K562 (cell line): ENCODE data around the gene CAPN8. TPM values are rescaled to one million over a fixed set of nuclear protein-coding genes. Genes with fewer than 3 reads are reported as not detected.

ENCODE experiments used
- ATAC-seq: fragments of 200-7000 bp; cut with Tn5 transposase; 3 replicates; pipeline ENCODE4 v1.9.1; 2020; ENCODE audit warnings: moderate library complexity
- BruUV-seq: library from RNA; stranded (reverse); fragments of 400-500 nt; replicated peaks from 2 replicates; lab custom pipeline; 2021; lab: Mats Ljungman, UMichigan
- CTCF ChIA-PET: fragments of 300-600 bp; formaldehyde crosslinking; extraction: SDS; loops from one replicate; lab custom pipeline; 2021; ENCODE audit warnings: low intra/inter-chr PET ratio; lab: Yijun Ruan, JAX
- POLR2A ChIA-PET: fragments of 300-600, 350-650 bp; sonication (Branson Sonifier 250); formaldehyde crosslinking; extraction: SDS; loops from one replicate; lab custom pipeline; 2021; ENCODE audit warnings: antibody characterized with exemption, inconsistent platforms; lab: Yijun Ruan, JAX
- DNase-seq, 4 experiments: peaks; one replicate each; pipeline versions ENCODE4 v3.0.0 to v3.0.0-alpha.2; 2011 to 2018; ENCODE audit warnings: low spot score in 3 of 4, mixed read lengths in 3 of 4; ENCODE audit errors: extremely low read depth in 1 of 4
- FAIRE-seq: peaks from 2 replicates; lab custom pipeline; 2011; peaks lifted over from hg19 to GRCh38; lab: Jason Lieb, UNC
- H2AFZ ChIP-seq: 2 replicates; pipeline ENCODE4 v1.6.0; 2011; ENCODE audit warnings: low read depth, low read length, control low read depth, inconsistent platforms
- H3K27ac ChIP-seq: fragments of 200-600 bp; 3 replicates; pipeline ENCODE4 v1.8.0; 2011; ENCODE audit warnings: low read depth, mild to moderate bottlenecking, control low read depth, inconsistent platforms, low read length, moderate library complexity, mixed read lengths; ENCODE audit errors: extremely low read depth
- H3K27me3 ChIP-seq, 2 experiments: fragments of 300-600 bp in 1 of 2; 2 replicates in 1 of 2; 3 replicates in 1 of 2; pipeline versions ENCODE4 v1.6.0 to v1.8.0; 2011; ENCODE audit warnings: inconsistent platforms in 2 of 2, low read length in 2 of 2, mild to moderate bottlenecking in 1 of 2, mixed read lengths in 1 of 2, moderate library complexity in 1 of 2; ENCODE audit not compliant: control insufficient read depth in 2 of 2, insufficient read depth in 2 of 2
- H3K36me3 ChIP-seq: fragments of 300-600 bp; 3 replicates; pipeline ENCODE4 v1.8.0; 2011; ENCODE audit warnings: mild to moderate bottlenecking, low read length, inconsistent platforms; ENCODE audit not compliant: control insufficient read depth, insufficient read depth
- H3K4me1 ChIP-seq, 2 experiments: fragments of 200-600 bp in 1 of 2; replicated peaks in 1 of 2; 2 replicates in 1 of 2; 3 replicates in 1 of 2; pipeline versions ENCODE4 v1.5.1 to v1.8.0; 2011; ENCODE audit warnings: inconsistent platforms in 2 of 2, low read length in 2 of 2, mild to moderate bottlenecking in 1 of 2, mixed read lengths in 1 of 2, moderate library complexity in 1 of 2; ENCODE audit not compliant: control insufficient read depth in 2 of 2, insufficient read depth in 2 of 2
- H3K4me2 ChIP-seq: 2 replicates; pipeline ENCODE4 v1.6.1; 2011; ENCODE audit warnings: low read length, control low read depth, inconsistent platforms, mixed read lengths; ENCODE audit not compliant: insufficient read depth
- H3K4me3 ChIP-seq: fragments of 200-600 bp; sonication (generic), shearing (Covaris generic); 2 replicates; pipeline ENCODE4 v1.5.1; 2016; ENCODE audit warnings: control low read depth, inconsistent platforms
- H3K79me2 ChIP-seq: fragments of 200-600 bp; 3 replicates; pipeline ENCODE4 v1.8.0; 2011; ENCODE audit warnings: low read length, inconsistent platforms; ENCODE audit not compliant: control insufficient read depth, insufficient read depth
- H3K9ac ChIP-seq, 2 experiments: 2 replicates each; pipeline versions ENCODE4 v1.6.0 to v1.6.1; 2011; ENCODE audit warnings: low read depth in 2 of 2, low read length in 2 of 2, control low read depth in 1 of 2, inconsistent platforms in 1 of 2, mild to moderate bottlenecking in 1 of 2, mixed read lengths in 1 of 2; ENCODE audit not compliant: insufficient read depth in 1 of 2
- H3K9me1 ChIP-seq: one replicate; pipeline ENCODE4 v1.6.0; 2011; ENCODE audit warnings: inconsistent platforms, mild to moderate bottlenecking, low read length, moderate library complexity; ENCODE audit not compliant: control insufficient read depth, insufficient read depth
- H3K9me3 ChIP-seq: replicated peaks from 2 replicates; pipeline ENCODE4 v1.5.1; 2011; ENCODE audit warnings: low read depth, low read length, inconsistent platforms; ENCODE audit not compliant: control insufficient read depth, insufficient read depth
- H4K20me1 ChIP-seq: replicated peaks from 2 replicates; pipeline ENCODE4 v1.6.1; 2011; ENCODE audit warnings: low read length, inconsistent platforms, mixed read lengths; ENCODE audit not compliant: control insufficient read depth, insufficient read depth
- RAD21 ChIP-seq, 2 experiments: fragments of 250-450 bp in 1 of 2; fragments of 450-650 bp in 1 of 2; sonication (Bioruptor Pico) in 1 of 2; formaldehyde crosslinking in 1 of 2; IDR thresholded peaks in 1 of 2; conservative IDR thresholded peaks in 1 of 2; 2 replicates each; pipeline versions ENCODE4 v1.4.0 to v1.8.0; 2020 to 2022; ENCODE audit warnings: mild to moderate bottlenecking in 2 of 2, moderate library complexity in 1 of 2
- RB1 ChIP-seq: fragments of 450-650 bp; IDR thresholded peaks from 2 replicates; pipeline ENCODE4 v1.6.1; 2017; ENCODE audit warnings: low read depth, mild to moderate bottlenecking
- ZNF589 ChIP-seq: fragments of 200-800 bp; sonication (Bioruptor generic); IDR thresholded peaks from 2 replicates; pipeline ENCODE4 v1.6.1; 2016; ENCODE audit warnings: low read depth, missing genetic modification characterization, missing compliant biosample characterization
- whole genome bisulfite sequencing: fragments of 100-300 bp; shearing (Covaris generic); methylation state at CpG from one replicate; pipeline ENCODE4 v1.1.6; 2016; ENCODE audit warnings: low coverage, mixed read lengths; ENCODE audit not compliant: insufficient coverage; ENCODE audit errors: missing lambda C conversion rate; 5-methylcytosine and 5-hydroxymethylcytosine counted together
- in situ Hi-C: fragments of 300-500 bp; cut with MboI; formaldehyde crosslinking; loops from 4 replicates; pipeline ENCODE4 v1.15.0; 2018; ENCODE audit warnings: inconsistent platforms, mixed read lengths
- intact Hi-C: fragments of 100-400 bp; cut with micrococcal nuclease; formaldehyde crosslinking; loops from 2 replicates; pipeline ENCODE4 v1.14.2; 2022
- polyA plus RNA-seq, 8 experiments: library from polyadenylated mRNA; depleted of rRNA in 4 of 8; stranded (reverse) in 5 of 8; unstranded in 3 of 8; fragments of >200 nt; fragmentation: Nextera tagmentation in 2 of 8; fragmentation: Illumina TruSeq in 1 of 8; extraction: Ambion mirVana in 2 of 8; extraction: Trizol in 1 of 8; gene quantifications; 2 replicates each; pipeline versions ENCODE4 v1.2.1 to v1.2.3, GENCODE V29; 2011 to 2014; ENCODE audit warnings: inconsistent platforms in 1 of 8, missing spikeins in 1 of 8
- total RNA-seq, 7 experiments: library from RNA; depleted of rRNA in 6 of 7; stranded (reverse); fragments of >200 nt in 6 of 7; fragmentation: Illumina TruSeq in 2 of 7; extraction: Trizol in 2 of 7; gene quantifications; 2 replicates each; pipeline versions ENCODE4 v1.2.1 to v1.2.3, GENCODE V29; 2011 to 2021; ENCODE audit warnings: low replicate concordance in 1 of 7
- TF ChIP-seq, protein P1 (sequence below): IDR thresholded peaks from 2 replicates; pipeline ENCODE4 v1.6.1; 2011; ENCODE audit warnings: borderline replicate concordance, low read depth, mild to moderate bottlenecking, moderate library complexity, low read length; ENCODE audit not compliant: insufficient read depth, poor library complexity, severe bottlenecking
- TF ChIP-seq, protein P2 (sequence below), 3 experiments: IDR thresholded peaks in 2 of 3; conservative IDR thresholded peaks in 1 of 3; 2 replicates each; pipeline ENCODE4 v1.5.1; 2011 to 2012; ENCODE audit warnings: low read length in 3 of 3, mild to moderate bottlenecking in 3 of 3, control low read depth in 2 of 3, improper control_type of control experiment in 1 of 3, inconsistent platforms in 1 of 3, low read depth in 1 of 3, mixed read lengths in 1 of 3, moderate library complexity in 1 of 3; ENCODE audit not compliant: insufficient read depth in 2 of 3
- TF ChIP-seq, protein P3 (sequence below): sonication (generic); IDR thresholded peaks from 2 replicates; pipeline ENCODE4 v1.6.1; 2016

The CAPN8 gene
- total and polyA plus RNA-seq, 9 of the 15 experiments (the other 6 are each of a cell fraction or from before 2014, with no cell fraction given): 0.06 TPM; not detected in 8

DNA sequence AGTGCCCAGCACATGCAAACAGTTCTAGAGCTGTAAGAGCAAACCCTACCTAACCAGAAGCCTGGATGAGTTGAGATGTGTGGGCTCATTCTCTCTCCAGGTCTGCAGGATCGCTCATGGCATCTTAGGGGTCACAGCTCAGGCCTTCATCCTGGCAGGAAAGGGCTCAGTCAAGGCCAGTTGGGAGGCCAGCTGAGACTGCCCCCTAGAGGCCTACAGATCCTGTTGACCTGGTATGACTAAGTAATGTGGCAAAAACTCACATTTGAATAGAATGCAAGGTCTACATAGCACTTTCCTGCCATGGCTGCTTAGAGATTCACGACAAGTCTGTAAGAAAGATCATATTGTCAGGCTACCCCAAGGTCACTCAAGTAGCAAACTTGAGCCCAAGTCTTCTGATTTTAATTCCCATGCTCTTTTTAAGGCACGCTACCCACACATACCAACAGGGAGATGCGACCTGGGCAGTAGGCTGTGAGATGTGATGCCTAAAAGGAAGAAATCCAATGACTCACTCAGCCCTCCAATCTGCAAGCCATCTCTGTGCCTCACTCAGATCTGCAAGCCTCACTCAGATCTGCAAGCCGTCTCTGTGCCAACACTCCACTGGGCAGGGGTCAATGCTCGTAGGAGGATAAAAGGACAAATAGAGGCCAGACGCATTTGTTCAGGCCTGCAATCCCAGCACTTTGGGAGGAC lies 5.1 kb upstream of the CAPN8 start:
- H3K4me3 ChIP-seq: no peak overlapping the region
- intact Hi-C loops: loop anchor here (1.0 kb wide), 1 partner anchor 495 kb away; no protein-coding TSS in a partner anchor
- no peaks in the 10 kb centered on the region for H3K79me2 ChIP-seq
- no peak overlapping the region for H3K4me2 ChIP-seq
- FAIRE-seq: peak; percentile 82
- CTCF ChIA-PET: interaction anchor here (0.6 kb wide), 1 partner anchor 527 kb away, joined by 3 read pairs; no protein-coding TSS in a partner anchor
- no peaks in the 10 kb centered on the region for H3K9me1 ChIP-seq
- WGBS: 2% methylated on average over 7 of the region's 7 CpGs
- no peaks in the 10 kb centered on the region for H3K36me3 ChIP-seq
- H4K20me1 ChIP-seq: no peaks in the 10 kb centered on the region
- no peaks in the 10 kb centered on the region for H3K4me1 ChIP-seq
- in situ Hi-C loops: loop anchor here (25.0 kb wide), 1 partner anchor 883 kb away; no protein-coding TSS in a partner anchor
- POLR2A ChIA-PET: no interaction called here
- H2AFZ ChIP-seq: no peak overlapping the region
- no TSS peak for BruUV-seq
- DNase-seq: peak; percentile 62 to 67 (median 65)
- peaks cover 0 to 31% of the 10 kb centered on the region in 2 experiments; a peak in 3 of 5 replicates for H3K27me3 ChIP-seq
- H3K9me3 ChIP-seq: no peaks in the 10 kb centered on the region
- no peak overlapping the region for H3K9ac ChIP-seq
- peak; percentile 97 for ATAC-seq
- no peak overlapping the region for H3K27ac ChIP-seq
- TF ChIP-seq RAD21 (CRISPR knock-in tag; conservative IDR thresholded peaks at IDR 0.05 in 1 of 2, IDR thresholded peaks at IDR 0.05 in 1 of 2) (peak; percentile 39 to 74), ZNF589 (CRISPR knock-in tag) (no peak), RB1 (peak; percentile 50; the same call in 1 of the 2 replicates)
- TF ChIP-seq, protein P1, sequence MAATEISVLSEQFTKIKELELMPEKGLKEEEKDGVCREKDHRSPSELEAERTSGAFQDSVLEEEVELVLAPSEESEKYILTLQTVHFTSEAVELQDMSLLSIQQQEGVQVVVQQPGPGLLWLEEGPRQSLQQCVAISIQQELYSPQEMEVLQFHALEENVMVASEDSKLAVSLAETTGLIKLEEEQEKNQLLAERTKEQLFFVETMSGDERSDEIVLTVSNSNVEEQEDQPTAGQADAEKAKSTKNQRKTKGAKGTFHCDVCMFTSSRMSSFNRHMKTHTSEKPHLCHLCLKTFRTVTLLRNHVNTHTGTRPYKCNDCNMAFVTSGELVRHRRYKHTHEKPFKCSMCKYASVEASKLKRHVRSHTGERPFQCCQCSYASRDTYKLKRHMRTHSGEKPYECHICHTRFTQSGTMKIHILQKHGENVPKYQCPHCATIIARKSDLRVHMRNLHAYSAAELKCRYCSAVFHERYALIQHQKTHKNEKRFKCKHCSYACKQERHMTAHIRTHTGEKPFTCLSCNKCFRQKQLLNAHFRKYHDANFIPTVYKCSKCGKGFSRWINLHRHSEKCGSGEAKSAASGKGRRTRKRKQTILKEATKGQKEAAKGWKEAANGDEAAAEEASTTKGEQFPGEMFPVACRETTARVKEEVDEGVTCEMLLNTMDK: peak; percentile 51
- TF ChIP-seq, protein P2, sequence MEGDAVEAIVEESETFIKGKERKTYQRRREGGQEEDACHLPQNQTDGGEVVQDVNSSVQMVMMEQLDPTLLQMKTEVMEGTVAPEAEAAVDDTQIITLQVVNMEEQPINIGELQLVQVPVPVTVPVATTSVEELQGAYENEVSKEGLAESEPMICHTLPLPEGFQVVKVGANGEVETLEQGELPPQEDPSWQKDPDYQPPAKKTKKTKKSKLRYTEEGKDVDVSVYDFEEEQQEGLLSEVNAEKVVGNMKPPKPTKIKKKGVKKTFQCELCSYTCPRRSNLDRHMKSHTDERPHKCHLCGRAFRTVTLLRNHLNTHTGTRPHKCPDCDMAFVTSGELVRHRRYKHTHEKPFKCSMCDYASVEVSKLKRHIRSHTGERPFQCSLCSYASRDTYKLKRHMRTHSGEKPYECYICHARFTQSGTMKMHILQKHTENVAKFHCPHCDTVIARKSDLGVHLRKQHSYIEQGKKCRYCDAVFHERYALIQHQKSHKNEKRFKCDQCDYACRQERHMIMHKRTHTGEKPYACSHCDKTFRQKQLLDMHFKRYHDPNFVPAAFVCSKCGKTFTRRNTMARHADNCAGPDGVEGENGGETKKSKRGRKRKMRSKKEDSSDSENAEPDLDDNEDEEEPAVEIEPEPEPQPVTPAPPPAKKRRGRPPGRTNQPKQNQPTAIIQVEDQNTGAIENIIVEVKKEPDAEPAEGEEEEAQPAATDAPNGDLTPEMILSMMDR (IDR thresholded peaks at IDR 0.05 in 2 of 3, conservative IDR thresholded peaks at IDR 0.05 in 1 of 3; ENCODE audit: insufficient read depth in 2 of 3, low read depth in 1 of 3, low read length in 3 of 3): peak; percentile 77 to 85 (median 80)
- TF ChIP-seq, protein P3, sequence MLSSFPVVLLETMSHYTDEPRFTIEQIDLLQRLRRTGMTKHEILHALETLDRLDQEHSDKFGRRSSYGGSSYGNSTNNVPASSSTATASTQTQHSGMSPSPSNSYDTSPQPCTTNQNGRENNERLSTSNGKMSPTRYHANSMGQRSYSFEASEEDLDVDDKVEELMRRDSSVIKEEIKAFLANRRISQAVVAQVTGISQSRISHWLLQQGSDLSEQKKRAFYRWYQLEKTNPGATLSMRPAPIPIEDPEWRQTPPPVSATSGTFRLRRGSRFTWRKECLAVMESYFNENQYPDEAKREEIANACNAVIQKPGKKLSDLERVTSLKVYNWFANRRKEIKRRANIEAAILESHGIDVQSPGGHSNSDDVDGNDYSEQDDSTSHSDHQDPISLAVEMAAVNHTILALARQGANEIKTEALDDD: peak; percentile 53; the same call in 1 of the 2 replicates
